Measurements from ENCODE around the gene CCDC185. TPM values are rescaled to one million over a fixed set of nuclear protein-coding genes. Genes with fewer than 3 reads are reported as not detected.
"Not testable (repeated sequence)": the region's sequence is repeated elsewhere in the genome, so short reads cannot be mapped to it uniquely, and the experiment has no call there.

CCDC185 gene
- total and polyA plus RNA-seq, 2 donors (not counting 1 experiment from before 2014, with no cell fraction given) = not detected

DNA sequence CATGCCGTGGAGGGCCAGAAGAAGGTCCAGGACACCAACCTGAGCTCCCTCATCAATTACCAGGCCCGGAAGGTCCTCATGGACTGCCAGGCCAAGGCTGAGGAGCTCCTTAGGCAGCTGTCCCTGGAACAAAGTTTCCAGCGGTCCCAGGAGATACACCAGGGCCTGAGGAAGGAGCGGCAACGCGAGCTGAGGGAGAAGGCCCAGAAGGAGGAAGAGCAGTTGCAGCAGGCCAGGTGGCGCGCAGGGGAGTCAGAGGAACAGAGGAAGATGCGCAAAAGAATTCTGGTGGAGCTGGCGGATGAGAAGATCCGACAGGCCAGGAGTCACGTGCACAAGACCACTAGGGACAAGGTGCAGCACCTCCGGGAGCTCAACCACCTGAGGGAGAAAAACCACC is 1.5 kb downstream of the CCDC185 start:
- Mint-ChIP-seq H3K27ac (no peak overlapping the region), H3K4me3 (no peak overlapping the region), H3K9me3 (ENCODE audit: insufficient read depth) (no peaks in the 10 kb centered on the region), H3K27me3 (peaks cover 20% of the 10 kb centered on the region), H3K4me1 (no peaks in the 10 kb centered on the region)
- Histone ChIP-seq H3K9ac (ENCODE audit: low read length) (no peak overlapping the region), H3K27me3 (replicated peaks in 1 of 4; ENCODE audit: control extremely low read depth in 1 of 4, control insufficient read depth in 3 of 4, insufficient read depth in 4 of 4, low read length in 3 of 4) (peaks cover 0 to 24% (median 1%) of the 10 kb centered on the region in 4 experiments), H3K4me3 (ENCODE audit: control extremely low read depth in 1 of 5, extremely low read depth in 1 of 5, insufficient read depth in 1 of 5, low read depth in 2 of 5, low read length in 4 of 5) (no peak overlapping the region), H2AFZ (ENCODE audit: insufficient read depth, low read depth, low read length, poor library complexity, severe bottlenecking) (no peak overlapping the region), H3K36me3 (replicated peaks in 1 of 2; ENCODE audit: control extremely low read depth in 1 of 2, control insufficient read depth in 1 of 2, extremely low read depth in 1 of 2, insufficient read depth in 2 of 2, low read length in 1 of 2) (no peaks in the 10 kb centered on the region), H3K79me2 (ENCODE audit: control insufficient read depth, insufficient read depth, low read length) (no peaks in the 10 kb centered on the region), H4K20me1 (ENCODE audit: control insufficient read depth, insufficient read depth, low read length, poor library complexity, severe bottlenecking) (no peaks in the 10 kb centered on the region), H3K27ac (ENCODE audit: low read length in 2 of 2) (no peak overlapping the region), H3K9me3 (ENCODE audit: control extremely low read depth in 1 of 3, control insufficient read depth in 2 of 3, insufficient read depth in 1 of 3, low read length in 2 of 3) (peaks cover 0 to 22% (median 4%) of the 10 kb centered on the region in 3 donors), H3K4me2 (replicated peaks; ENCODE audit: low read depth, low read length, poor library complexity, severe bottlenecking) (no peak overlapping the region), H3K4me1 (ENCODE audit: control insufficient read depth in 2 of 2, insufficient read depth in 2 of 2, low read length in 2 of 2) (no peaks in the 10 kb centered on the region)
- no peak for ATAC-seq (ENCODE audit: low read depth)
- ChIA-PET CTCF (no interaction called here), POLR2A (no interaction called here)
- intact Hi-C loops (cut with micrococcal nuclease) = no loop called here
- DNase-seq = no peak
- WGBS (ENCODE audit: insufficient coverage) = 93% methylated on average over 11 of the region's 13 CpGs
- TF ChIP-seq, protein P1, sequence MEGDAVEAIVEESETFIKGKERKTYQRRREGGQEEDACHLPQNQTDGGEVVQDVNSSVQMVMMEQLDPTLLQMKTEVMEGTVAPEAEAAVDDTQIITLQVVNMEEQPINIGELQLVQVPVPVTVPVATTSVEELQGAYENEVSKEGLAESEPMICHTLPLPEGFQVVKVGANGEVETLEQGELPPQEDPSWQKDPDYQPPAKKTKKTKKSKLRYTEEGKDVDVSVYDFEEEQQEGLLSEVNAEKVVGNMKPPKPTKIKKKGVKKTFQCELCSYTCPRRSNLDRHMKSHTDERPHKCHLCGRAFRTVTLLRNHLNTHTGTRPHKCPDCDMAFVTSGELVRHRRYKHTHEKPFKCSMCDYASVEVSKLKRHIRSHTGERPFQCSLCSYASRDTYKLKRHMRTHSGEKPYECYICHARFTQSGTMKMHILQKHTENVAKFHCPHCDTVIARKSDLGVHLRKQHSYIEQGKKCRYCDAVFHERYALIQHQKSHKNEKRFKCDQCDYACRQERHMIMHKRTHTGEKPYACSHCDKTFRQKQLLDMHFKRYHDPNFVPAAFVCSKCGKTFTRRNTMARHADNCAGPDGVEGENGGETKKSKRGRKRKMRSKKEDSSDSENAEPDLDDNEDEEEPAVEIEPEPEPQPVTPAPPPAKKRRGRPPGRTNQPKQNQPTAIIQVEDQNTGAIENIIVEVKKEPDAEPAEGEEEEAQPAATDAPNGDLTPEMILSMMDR (IDR thresholded peaks at IDR 0.05) = no peak
- TF ChIP-seq EZH2 (IDR thresholded peaks at IDR 0.05; ENCODE audit: borderline replicate concordance, insufficient read depth, low read depth, low read length, poor library complexity, severe bottlenecking) = no peak

DNA sequence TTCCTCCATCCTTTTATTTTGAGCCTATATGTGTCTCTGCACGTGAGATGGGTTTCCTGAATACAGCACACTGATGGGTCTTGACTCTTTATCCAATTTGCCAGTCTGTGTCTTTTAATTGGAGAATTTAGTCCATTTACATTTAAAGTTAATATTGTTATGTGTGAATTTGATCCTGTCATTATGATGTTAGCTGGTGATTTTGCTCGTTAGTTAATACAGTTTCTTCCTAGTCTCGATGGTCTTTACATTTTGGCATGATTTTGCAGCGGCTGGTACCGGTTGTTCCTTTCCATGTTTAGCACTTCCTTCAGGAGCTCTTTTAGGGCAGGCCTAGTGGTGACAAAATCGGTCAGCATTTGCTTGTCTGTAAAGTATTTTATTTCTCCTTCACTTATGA is 6.2 kb downstream of the CCDC185 start:
- CTCF ChIA-PET; DNase-seq; H3K36me3 ChIP-seq (replicated peaks in 1 of 2; ENCODE audit: control extremely low read depth in 1 of 2, control insufficient read depth in 1 of 2, extremely low read depth in 1 of 2, insufficient read depth in 2 of 2, low read length in 1 of 2); H3K9ac ChIP-seq (ENCODE audit: low read length); H3K4me1 Mint-ChIP-seq; H3K27ac ChIP-seq (ENCODE audit: low read length in 2 of 2); H2AFZ ChIP-seq (ENCODE audit: insufficient read depth, low read depth, low read length, poor library complexity, severe bottlenecking); H3K9me3 Mint-ChIP-seq (ENCODE audit: insufficient read depth); intact Hi-C loops (cut with micrococcal nuclease); H3K27ac Mint-ChIP-seq; H4K20me1 ChIP-seq (ENCODE audit: control insufficient read depth, insufficient read depth, low read length, poor library complexity, severe bottlenecking); H3K27me3 ChIP-seq (replicated peaks in 1 of 4; ENCODE audit: control extremely low read depth in 1 of 4, control insufficient read depth in 3 of 4, insufficient read depth in 4 of 4, low read length in 3 of 4); H3K4me1 ChIP-seq (ENCODE audit: control insufficient read depth in 2 of 2, insufficient read depth in 2 of 2, low read length in 2 of 2); H3K4me2 ChIP-seq (replicated peaks; ENCODE audit: low read depth, low read length, poor library complexity, severe bottlenecking); POLR2A ChIA-PET; H3K79me2 ChIP-seq (ENCODE audit: control insufficient read depth, insufficient read depth, low read length); ATAC-seq (ENCODE audit: low read depth); H3K4me3 ChIP-seq (ENCODE audit: control extremely low read depth in 1 of 5, extremely low read depth in 1 of 5, insufficient read depth in 1 of 5, low read depth in 2 of 5, low read length in 4 of 5); H3K4me3 Mint-ChIP-seq: not testable (repeated sequence)
- peaks cover 0 to 11% (median 0%) of the 10 kb centered on the region in 3 donors for H3K9me3 ChIP-seq (ENCODE audit: control extremely low read depth in 1 of 3, control insufficient read depth in 2 of 3, insufficient read depth in 1 of 3, low read length in 2 of 3)
- H3K27me3 Mint-ChIP-seq = peaks cover 14% of the 10 kb centered on the region
- no CpG with 5 or more reads among the region's 6 CpGs for WGBS (ENCODE audit: insufficient coverage)

Data from B cell (primary cell).